Uterus (tissue), 4 donors: ENCODE data around the gene NEDD4. TPM values are rescaled to one million over a fixed set of nuclear protein-coding genes. Genes with fewer than 3 reads are reported as not detected.

Experiments
- DNase-seq, 2 donors: peaks; one replicate each; pipeline ENCODE4 v3.0.0-alpha.2; 2019 to 2020
- H3K27ac ChIP-seq, 2 donors: fragments of 200-600 bp; sonication (generic); 1 replicate in 1 of 2; 2 replicates in 1 of 2; pipeline ENCODE4 v1.5.1; 2016 to 2018
- H3K27me3 ChIP-seq, 2 donors: fragments of 200-600 bp; sonication (generic); one replicate each; pipeline ENCODE4 v1.5.1; 2018 to 2019; ENCODE audit warnings: control low read depth in 1 of 2
- H3K36me3 ChIP-seq, 2 donors: fragments of 200-600 bp; sonication (generic); one replicate each; pipeline ENCODE4 v1.5.1; 2019; ENCODE audit warnings: control low read depth in 1 of 2
- H3K4me1 ChIP-seq, 2 donors: fragments of 200-600 bp; sonication (generic); one replicate each; pipeline ENCODE4 v1.5.1; 2018 to 2019; ENCODE audit warnings: control low read depth in 1 of 2
- H3K4me3 ChIP-seq, 2 donors: fragments of 200-600 bp; sonication (generic); 1 replicate in 1 of 2; 2 replicates in 1 of 2; pipeline ENCODE4 v1.5.1; 2018 to 2019; ENCODE audit warnings: mild to moderate bottlenecking in 1 of 2
- H3K9me3 ChIP-seq, 2 donors: fragments of 200-600 bp; sonication (generic); one replicate each; pipeline ENCODE4 v1.5.1; 2019; ENCODE audit warnings: control low read depth in 1 of 2
- POLR2A ChIP-seq, 2 donors: fragments of 450-650 bp; IDR thresholded peaks; one replicate each; pipeline ENCODE4 v1.6.1; 2016; ENCODE audit warnings: antibody characterized with exemption in 2 of 2, mild to moderate bottlenecking in 1 of 2, moderate library complexity in 1 of 2
- intact Hi-C: fragments of 100-400 bp; cut with DNase I; formaldehyde crosslinking; loops from one replicate; pipeline ENCODE4 v1.15.1; 2023; ENCODE audit warnings: low total_unique reads
- total RNA-seq, 4 donors: library from RNA; depleted of rRNA in 3 of 4; stranded (reverse); fragments of >200 nt in 3 of 4; gene quantifications; one replicate each; pipeline versions ENCODE4 v1.1.0 to v1.2.4, GENCODE V29; 2014 to 2023
- TF ChIP-seq, protein P1 (sequence below), 4 experiments: fragments of 200-600 bp in 2 of 4; fragments of 450-650 bp in 2 of 4; sonication (generic) in 2 of 4; IDR thresholded peaks; one replicate each; pipeline ENCODE4 v1.5.1; 2016 to 2019; ENCODE audit warnings: antibody characterized with exemption in 4 of 4, mild to moderate bottlenecking in 2 of 4, moderate library complexity in 1 of 4
- donor health status: DM: yes; HTN: yes; CAD: no.

The NEDD4 gene
- 10 to 100 TPM; 13.3 to 44.0 (median 35.6) TPM for total RNA-seq

DNA sequence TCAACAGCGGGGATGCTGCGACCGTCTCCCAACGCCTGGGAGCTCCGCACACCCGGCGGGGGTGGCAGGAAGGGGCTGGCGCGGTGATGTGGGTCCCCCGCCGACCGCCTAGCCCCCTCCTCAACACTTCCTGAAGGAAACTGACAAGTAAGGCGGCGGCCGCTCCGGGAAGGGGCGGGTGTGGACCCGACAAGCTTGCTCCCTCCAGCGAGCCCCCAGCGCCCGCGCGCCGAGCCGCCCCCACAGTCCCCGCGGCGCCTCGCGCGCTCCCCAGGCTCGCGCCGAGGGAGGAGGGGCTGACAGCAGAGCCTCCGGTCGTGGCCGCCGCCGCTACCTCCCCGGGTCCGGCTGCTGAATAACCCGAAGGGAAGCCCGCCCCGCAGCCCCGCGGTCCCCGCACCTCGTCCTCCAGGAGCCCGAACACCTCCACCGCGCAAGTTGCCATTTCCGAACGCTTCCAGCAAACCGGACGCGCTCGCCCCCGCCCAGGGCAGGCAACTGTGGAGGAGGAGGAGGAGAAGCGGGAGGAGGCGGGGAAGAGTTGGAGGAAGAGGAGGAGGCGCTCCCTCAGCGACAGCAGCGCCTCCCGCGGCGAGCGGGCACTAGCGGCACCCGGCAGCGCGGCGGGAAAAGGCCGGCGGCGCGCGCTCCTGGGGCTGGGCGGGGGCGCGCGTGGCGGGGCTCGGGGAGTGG is at the start of gene NEDD4:
NEDD4 (minus strand) TSS at position 502 of the 693 bp plus-strand sequence; CDS start at position 445, 57 bp downstream.
- Histone ChIP-seq H3K27ac (peak within 1 kb of the TSS; percentile 97 to 99), H3K9me3 (no peaks in the 10 kb centered on the region), H3K36me3 (no peaks in the 10 kb centered on the region), H3K4me3 (peak within 1 kb of the TSS; percentile 67 to 98), H3K4me1 (no peaks in the 10 kb centered on the region), H3K27me3 (no peaks in the 10 kb centered on the region)
- peak; percentile 46 to 68 for TF ChIP-seq POLR2A (IDR thresholded peaks at IDR 0.05)
- TF ChIP-seq, protein P1, sequence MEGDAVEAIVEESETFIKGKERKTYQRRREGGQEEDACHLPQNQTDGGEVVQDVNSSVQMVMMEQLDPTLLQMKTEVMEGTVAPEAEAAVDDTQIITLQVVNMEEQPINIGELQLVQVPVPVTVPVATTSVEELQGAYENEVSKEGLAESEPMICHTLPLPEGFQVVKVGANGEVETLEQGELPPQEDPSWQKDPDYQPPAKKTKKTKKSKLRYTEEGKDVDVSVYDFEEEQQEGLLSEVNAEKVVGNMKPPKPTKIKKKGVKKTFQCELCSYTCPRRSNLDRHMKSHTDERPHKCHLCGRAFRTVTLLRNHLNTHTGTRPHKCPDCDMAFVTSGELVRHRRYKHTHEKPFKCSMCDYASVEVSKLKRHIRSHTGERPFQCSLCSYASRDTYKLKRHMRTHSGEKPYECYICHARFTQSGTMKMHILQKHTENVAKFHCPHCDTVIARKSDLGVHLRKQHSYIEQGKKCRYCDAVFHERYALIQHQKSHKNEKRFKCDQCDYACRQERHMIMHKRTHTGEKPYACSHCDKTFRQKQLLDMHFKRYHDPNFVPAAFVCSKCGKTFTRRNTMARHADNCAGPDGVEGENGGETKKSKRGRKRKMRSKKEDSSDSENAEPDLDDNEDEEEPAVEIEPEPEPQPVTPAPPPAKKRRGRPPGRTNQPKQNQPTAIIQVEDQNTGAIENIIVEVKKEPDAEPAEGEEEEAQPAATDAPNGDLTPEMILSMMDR (IDR thresholded peaks at IDR 0.05), result peak; percentile 26 to 73 (median 51)
- intact Hi-C loops, result no loop called here
- DNase-seq, result peak; percentile 86 to 88

DNA sequence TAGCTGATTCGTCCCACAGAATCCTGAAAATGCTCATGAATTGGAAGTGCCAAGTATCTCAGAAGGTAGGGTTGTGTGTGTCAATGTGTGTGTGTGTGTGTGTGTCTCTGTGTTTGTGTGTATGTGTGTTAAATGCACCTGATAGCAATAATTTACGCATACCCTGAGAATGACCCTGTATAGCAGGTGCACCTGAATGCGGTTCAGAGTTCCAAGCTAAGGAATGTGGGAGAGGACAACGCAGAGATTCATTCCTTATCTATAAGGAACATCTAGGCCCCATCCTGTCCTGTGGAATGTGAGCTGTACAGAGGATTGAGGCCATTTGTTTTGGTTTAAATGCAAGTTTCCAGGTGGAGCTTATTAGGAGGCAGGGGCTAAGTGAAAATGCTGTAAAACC is 49.1 kb upstream of the NEDD4 start:
- H3K27ac ChIP-seq, result no peak overlapping the region
- intact Hi-C loops, result no loop called here

DNA sequence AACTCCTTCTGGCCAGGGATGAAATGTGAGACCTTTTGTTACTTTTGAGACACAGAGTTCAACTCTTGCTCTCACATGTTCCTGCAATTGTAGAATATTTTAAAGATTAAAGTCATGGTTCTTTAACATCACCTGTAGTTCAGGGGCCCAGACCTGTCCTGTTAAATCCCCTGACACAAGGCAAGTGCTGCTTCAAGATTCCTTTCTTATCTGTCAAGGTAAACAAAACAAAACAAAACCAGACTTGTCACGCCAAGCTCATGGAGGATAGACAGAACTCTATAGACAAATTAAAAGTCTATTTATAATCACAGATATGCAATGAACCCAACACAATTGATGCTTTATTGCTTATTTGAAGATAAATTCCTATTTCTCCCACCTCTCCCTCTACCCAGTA is 48.6 kb upstream of the NEDD4 start:
- Histone ChIP-seq H3K4me1 (peaks cover 0 to 6% of the 10 kb centered on the region in 2 donors), H3K9me3 (no peaks in the 10 kb centered on the region), H3K36me3 (no peaks in the 10 kb centered on the region), H3K4me3 (no peak overlapping the region), H3K27ac (no peak overlapping the region), H3K27me3 (no peaks in the 10 kb centered on the region)
- intact Hi-C loops, result no loop called here
- TF ChIP-seq, protein P1 (IDR thresholded peaks at IDR 0.05), result no peak
- TF ChIP-seq POLR2A (IDR thresholded peaks at IDR 0.05), result no peak
- no peak for DNase-seq

More for the DNA sequence above, 49.1 kb upstream of the NEDD4 start:
- H3K27me3 ChIP-seq, result no peaks in the 10 kb centered on the region
- peaks cover 0 to 6% of the 10 kb centered on the region in 2 donors for H3K4me1 ChIP-seq
- no peak overlapping the region for H3K4me3 ChIP-seq
- H3K9me3 ChIP-seq, result no peaks in the 10 kb centered on the region
- DNase-seq, result no peak
- no peaks in the 10 kb centered on the region for H3K36me3 ChIP-seq
- TF ChIP-seq, protein P1 (IDR thresholded peaks at IDR 0.05), result no peak
- no peak for TF ChIP-seq POLR2A (IDR thresholded peaks at IDR 0.05)

DNA sequence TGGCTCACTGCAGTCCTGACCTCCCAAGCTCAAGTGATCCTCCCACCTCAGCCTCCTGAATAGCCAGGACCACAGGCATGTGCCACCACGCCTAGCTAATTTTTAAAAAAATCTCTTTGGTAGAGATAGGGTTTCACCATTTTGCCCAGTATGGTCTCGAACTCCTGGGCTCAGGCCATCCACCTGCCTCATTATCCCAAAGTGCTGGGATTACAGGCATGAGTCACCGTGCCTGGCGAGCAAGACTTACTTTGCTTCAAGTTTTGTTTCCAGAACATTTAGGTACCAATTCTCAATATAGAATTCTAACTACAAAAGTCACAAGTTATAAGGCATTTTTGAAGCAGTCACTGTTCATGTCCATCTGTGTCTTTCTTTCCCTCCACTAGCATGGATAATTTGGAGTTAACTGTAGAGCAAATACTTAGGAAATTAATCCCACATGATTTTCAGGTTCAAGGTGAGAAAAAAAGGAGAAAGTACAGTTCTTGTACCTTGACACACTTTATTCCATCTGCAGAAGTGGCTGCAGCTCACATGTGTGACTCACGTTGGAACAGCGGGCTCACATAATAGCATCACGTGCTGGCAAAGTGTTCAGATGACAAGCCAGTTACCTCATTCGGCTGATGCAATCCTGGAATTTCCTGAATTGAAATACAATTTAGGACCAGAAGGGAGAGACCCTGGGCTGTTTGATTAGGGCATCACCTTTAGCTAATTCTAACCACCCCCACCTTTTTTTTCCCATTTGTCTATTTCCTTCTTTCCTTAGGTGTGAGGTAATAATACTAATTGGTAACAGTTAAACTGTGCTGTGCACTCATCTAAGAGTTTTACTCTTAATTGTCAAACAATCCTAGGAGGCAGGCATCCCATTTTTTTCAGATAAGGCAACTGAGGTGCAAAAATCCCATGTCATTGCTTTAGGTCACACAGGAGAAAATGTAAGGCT is 46.9 kb upstream of the NEDD4 start:
- intact Hi-C loops, result no loop called here
- Histone ChIP-seq H3K4me3 (no peak overlapping the region), H3K4me1 (peaks cover 0 to 6% of the 10 kb centered on the region in 2 donors), H3K27me3 (no peaks in the 10 kb centered on the region), H3K9me3 (no peaks in the 10 kb centered on the region), H3K27ac (peak overlapping the region; percentile 48 to 70), H3K36me3 (no peaks in the 10 kb centered on the region)
- TF ChIP-seq POLR2A (IDR thresholded peaks at IDR 0.05), result no peak
- TF ChIP-seq, protein P1 (IDR thresholded peaks at IDR 0.05), result peak in 1 of 4 experiments; percentile 4
- DNase-seq, result peak; percentile 65 to 85
